HepG2 (cell line): ENCODE data around the gene RNF135. TPM values are rescaled to one million over a fixed set of nuclear protein-coding genes. Genes with fewer than 3 reads are reported as not detected.

Experiments
- ATAC-seq: fragments of 200-7000 bp; cut with Tn5 transposase; 3 replicates; pipeline ENCODE4 v1.9.1; 2020; ENCODE audit warnings: mild to moderate bottlenecking, moderate library complexity
- BruUV-seq: library from RNA; stranded (reverse); fragments of 400-500 nt; replicated peaks from 2 replicates; lab custom pipeline; 2021; lab: Mats Ljungman, UMichigan
- CTCF ChIA-PET: fragments of 300-600 bp; formaldehyde crosslinking; extraction: SDS; loops from one replicate; lab custom pipeline; 2021; ENCODE audit warnings: low total read pairs, inconsistent platforms, low intra/inter-chr PET ratio; lab: Yijun Ruan, JAX
- POLR2A ChIA-PET: fragments of 350-600 bp; sonication (Branson Sonifier 250); formaldehyde crosslinking; loops from one replicate; lab custom pipeline; 2020; ENCODE audit warnings: antibody characterized with exemption, inconsistent platforms; lab: Yijun Ruan, JAX
- DNase-seq: peaks from one replicate; pipeline ENCODE4 v3.0.0-alpha.2; 2015; ENCODE audit warnings: low spot score
- FAIRE-seq: peaks from 3 replicates; lab custom pipeline; 2011; peaks lifted over from hg19 to GRCh38; lab: Jason Lieb, UNC
- H2AFZ ChIP-seq: one replicate; pipeline ENCODE4 v1.6.1; 2011; ENCODE audit warnings: low read length, inconsistent platforms
- H3K27ac ChIP-seq: fragments of 300-600 bp; 3 replicates; pipeline ENCODE4 v1.8.0; 2011; ENCODE audit warnings: mixed run types, mild to moderate bottlenecking, mixed read lengths, low read length, inconsistent platforms; ENCODE audit not compliant: insufficient read depth; ENCODE audit errors: extremely low read length
- H3K27me3 ChIP-seq, 2 experiments: fragments of 200-600 bp in 1 of 2; 2 replicates in 1 of 2; 3 replicates in 1 of 2; pipeline versions ENCODE4 v1.6.0 to v1.8.0; 2011; ENCODE audit warnings: low read length in 2 of 2, mild to moderate bottlenecking in 2 of 2, moderate library complexity in 2 of 2, inconsistent platforms in 1 of 2; ENCODE audit not compliant: insufficient read depth in 2 of 2, control insufficient read depth in 1 of 2
- H3K36me3 ChIP-seq, 2 experiments: fragments of 200-600 bp in 1 of 2; replicated peaks in 1 of 2; 2 replicates in 1 of 2; 3 replicates in 1 of 2; pipeline versions ENCODE4 v1.5.1 to v1.8.0; 2011; ENCODE audit warnings: low read length in 2 of 2, inconsistent platforms in 1 of 2; ENCODE audit not compliant: insufficient read depth in 2 of 2, control insufficient read depth in 1 of 2
- H3K4me1 ChIP-seq: 2 replicates; pipeline ENCODE4 v1.5.1; 2012; ENCODE audit warnings: low read length, inconsistent platforms; ENCODE audit not compliant: insufficient read depth
- H3K4me2 ChIP-seq: 2 replicates; pipeline ENCODE4 v1.6.0; 2011; ENCODE audit warnings: low read depth, low read length, inconsistent platforms
- H3K4me3 ChIP-seq, 3 experiments: fragments of 200-600 bp in 1 of 3; sonication (generic), shearing (Covaris generic) in 1 of 3; replicated peaks in 1 of 3; 2 replicates each; pipeline ENCODE4 v1.5.1; 2011 to 2016; ENCODE audit warnings: low read length in 3 of 3, inconsistent platforms in 2 of 3, low read depth in 2 of 3, mild to moderate bottlenecking in 2 of 3, control low read depth in 1 of 3, mixed read lengths in 1 of 3; ENCODE audit not compliant: insufficient read depth in 1 of 3
- H3K79me2 ChIP-seq: one replicate; pipeline ENCODE4 v1.6.1; 2011; ENCODE audit warnings: low read length, inconsistent platforms; ENCODE audit not compliant: insufficient read depth
- H3K9ac ChIP-seq: 2 replicates; pipeline ENCODE4 v1.6.0; 2011; ENCODE audit warnings: mild to moderate bottlenecking, low read depth, low read length, inconsistent platforms; ENCODE audit not compliant: insufficient read depth
- H3K9me3 ChIP-seq: 2 replicates; pipeline ENCODE4 v1.5.1; 2012; ENCODE audit warnings: mild to moderate bottlenecking, low read length
- H4K20me1 ChIP-seq: 2 replicates; pipeline ENCODE4 v1.6.0; 2011; ENCODE audit warnings: inconsistent platforms, mild to moderate bottlenecking, low read length, moderate library complexity; ENCODE audit not compliant: insufficient read depth
- HES4 ChIP-seq: sonication (generic); formaldehyde crosslinking; IDR thresholded peaks from 2 replicates; pipeline ENCODE4 v1.9.0; 2021; ENCODE audit warnings: mild to moderate bottlenecking, missing genetic modification reagents, borderline replicate concordance
- HNF1A ChIP-seq, 2 experiments: sonication (generic) in 1 of 2; formaldehyde crosslinking in 1 of 2; IDR thresholded peaks; 2 replicates each; pipeline versions ENCODE4 v1.4.0 to v1.6.1; 2016 to 2020; ENCODE audit warnings: borderline replicate concordance in 1 of 2, low read depth in 1 of 2, mild to moderate bottlenecking in 1 of 2, missing genetic modification reagents in 1 of 2
- MZF1 ChIP-seq: sonication (generic); formaldehyde crosslinking; IDR thresholded peaks from 2 replicates; pipeline ENCODE4 v1.8.1; 2023; ENCODE audit warnings: mild to moderate bottlenecking, missing genetic modification reagents, borderline replicate concordance
- RBM39 ChIP-seq: fragments of 200-400 bp; formaldehyde crosslinking; IDR thresholded peaks from one replicate; pipeline ENCODE4 v1.6.1; 2018; ENCODE audit warnings: antibody characterized with exemption, mild to moderate bottlenecking, low read depth, low read length; ENCODE audit not compliant: poor library complexity, severe bottlenecking
- RXRA ChIP-seq: sonication (generic); formaldehyde crosslinking; IDR thresholded peaks from 2 replicates; pipeline ENCODE4 v1.5.1; 2020; ENCODE audit warnings: missing genetic modification reagents
- ZFP90 ChIP-seq: sonication (generic); formaldehyde crosslinking; IDR thresholded peaks from 2 replicates; pipeline ENCODE4 v1.8.0; 2022; ENCODE audit warnings: missing genetic modification reagents, mild to moderate bottlenecking, inconsistent platforms, borderline replicate concordance
- ZNF333 ChIP-seq: sonication (generic); formaldehyde crosslinking; IDR thresholded peaks from 2 replicates; pipeline ENCODE4 v1.4.0; 2020; ENCODE audit warnings: mild to moderate bottlenecking, missing genetic modification reagents, borderline replicate concordance
- WGBS: methylation state at CpG from one replicate; pipeline ENCODE4 v1.1.6; 2017; ENCODE audit warnings: low lambda C conversion rate; 5-methylcytosine and 5-hydroxymethylcytosine counted together
- in situ Hi-C: cut with HindIII; loops from 2 replicates; pipeline ENCODE4 v1.10.0; 2017; ENCODE audit warnings: low pct_unique_long_range_greater_than_20kb; ENCODE audit not compliant: extremely low pct_ligation_motif_present
- intact Hi-C: fragments of 100-400 bp; cut with micrococcal nuclease; formaldehyde crosslinking; loops from one replicate; pipeline ENCODE4 v1.10.0; 2022; ENCODE audit not compliant: unreplicated experiment
- polyA plus RNA-seq, 8 experiments: library from polyadenylated mRNA; depleted of rRNA in 3 of 8; stranded (reverse) in 7 of 8; unstranded in 1 of 8; fragments of >200 nt; fragmentation: Illumina TruSeq in 4 of 8; extraction: Trizol in 4 of 8; gene quantifications; 2 replicates each; pipeline versions ENCODE4 v1.2.1 to v1.2.3, GENCODE V29; 2011 to 2016; ENCODE audit warnings: low read depth in 4 of 8, missing spikeins in 1 of 8, mixed read lengths in 1 of 8; ENCODE audit not compliant: insufficient read depth in 1 of 8
- total RNA-seq, 5 experiments: library from RNA; depleted of rRNA; stranded (reverse); fragments of >200 nt; fragmentation: Illumina TruSeq; extraction: Trizol; gene quantifications; 2 replicates each; pipeline ENCODE4 v1.2.3, GENCODE V29; 2016; ENCODE audit warnings: low read depth in 1 of 5

Gene RNF135
- total and polyA plus RNA-seq, 2 of the 13 experiments (the other 11 are each of a cell fraction or from before 2014, with no cell fraction given): not detected

- H4K20me1 ChIP-seq: no peaks in the 10 kb centered on the region
- WGBS: 52% methylated on average over 3 of the region's 3 CpGs
- H2AFZ ChIP-seq: no peak overlapping the region
- no TSS peak for BruUV-seq
- no peaks in the 10 kb centered on the region for H3K36me3 ChIP-seq
- no peaks in the 10 kb centered on the region for H3K27me3 ChIP-seq
- H3K9me3 ChIP-seq: no peaks in the 10 kb centered on the region
- in situ Hi-C loops (no loop called here), intact Hi-C loops (no loop called here)
- ATAC-seq (no peak), FAIRE-seq (no peak), DNase-seq (no peak)
- no peak overlapping the region for H3K4me2 ChIP-seq
- POLR2A ChIA-PET: interaction anchor here (0.8 kb wide), 1 partner anchor 63 kb away, joined by 3 read pairs; no protein-coding TSS in a partner anchor
- TF ChIP-seq MZF1 (CRISPR knock-in tag) (no peak), HES4 (CRISPR knock-in tag) (no peak), ZFP90 (no peak), RXRA (CRISPR knock-in tag) (no peak), RBM39 (no peak)
- peaks cover 7% of the 10 kb centered on the region for H3K4me1 ChIP-seq
- no peak overlapping the region for H3K27ac ChIP-seq
- CTCF ChIA-PET: no interaction called here
- H3K9ac ChIP-seq: no peak overlapping the region
- H3K4me3 ChIP-seq: no peak overlapping the region
- no peaks in the 10 kb centered on the region for H3K79me2 ChIP-seq
These were observed 24.5 kb downstream of the RNF135 start for GRCh38 chr17:30995347-30995746.

GRCh38 chr17:30996486-30996885 is 25.6 kb downstream of the RNF135 start:
- DNase-seq (no peak), FAIRE-seq (no peak), ATAC-seq (peak; percentile 27; the same call in 1 of the 3 replicates)
- peak overlapping the region; percentile 14; the same call in 1 of the 2 replicates for H3K4me2 ChIP-seq
- in situ Hi-C loops (no loop called here), intact Hi-C loops (no loop called here)
- ChIA-PET POLR2A (no interaction called here), CTCF (no interaction called here)
- TF ChIP-seq HNF1A (IDR thresholded peaks at IDR 0.05; ENCODE audit: low read depth) (peak; percentile 35; the same call in 1 of the 2 replicates), HNF1A (CRISPR knock-in tag; IDR thresholded peaks at IDR 0.05; ENCODE audit: borderline replicate concordance) (no peak), ZNF333 (CRISPR knock-in tag) (no peak)
- H3K79me2 ChIP-seq: no peaks in the 10 kb centered on the region
- no peak overlapping the region for H3K4me3 ChIP-seq
- BruUV-seq: no TSS peak
- WGBS: 0% methylated on average over 3 of the region's 3 CpGs
- H2AFZ ChIP-seq: no peak overlapping the region
- no peaks in the 10 kb centered on the region for H3K9me3 ChIP-seq
- H3K9ac ChIP-seq: no peak overlapping the region
- H3K27ac ChIP-seq: no peak overlapping the region
- peaks cover 7% of the 10 kb centered on the region for H3K4me1 ChIP-seq
- no peaks in the 10 kb centered on the region for H3K27me3 ChIP-seq
- no peaks in the 10 kb centered on the region for H4K20me1 ChIP-seq
- H3K36me3 ChIP-seq: no peaks in the 10 kb centered on the region
